Left renal cortex interstitium (tissue), 4 donors: ENCODE measurements around the gene DGKQ. TPM values are rescaled to one million over a fixed set of nuclear protein-coding genes. Genes with fewer than 3 reads are reported as not detected.

Source experiments
- DNase-seq, 4 donors: peaks; one replicate each; pipeline ENCODE4 v3.0.0-alpha.2; 2013; ENCODE audit warnings: low read depth in 4 of 4, low spot score in 2 of 4, missing footprints in 1 of 4
- polyA plus RNA-seq, 4 donors: library from polyadenylated mRNA; unstranded; fragments of 120-200 nt; gene quantifications; one replicate each; pipeline ENCODE4 v1.2.1, GENCODE V29; 2013; ENCODE audit not compliant: insufficient read length in 4 of 4

DGKQ gene
- polyA plus RNA-seq, 4 donors: 6.0 to 9.6 (median 9.2) TPM

- DNase-seq: no peak
Observed at GRCh38 chr4:910366-911091, 62.8 kb downstream of the DGKQ start.

- DNase-seq: no peak
Observed at GRCh38 chr4:909821-910220, 63.5 kb downstream of the DGKQ start.

- DNase-seq: no peak
Observed at GRCh38 chr4:909131-909571, 64.2 kb downstream of the DGKQ start.

Other genes starting within 250 kb of the DGKQ start
- gene CPLX1, start 147.4 kb downstream of the DGKQ start, polyA plus RNA-seq: 1 to 10 TPM; 1.5 to 4.1 (median 3.0) TPM
- gene GAK, start 41.3 kb downstream of the DGKQ start, polyA plus RNA-seq: 10 to 100 TPM; 47.4 to 91.5 (median 70.5) TPM
- 10 to 100 TPM; 23.1 to 32.3 (median 27.3) TPM for gene TMEM175, start 41.1 kb downstream of the DGKQ start, polyA plus RNA-seq
- gene IDUA, start 13.5 kb upstream of the DGKQ start, polyA plus RNA-seq: 10 to 100 TPM in 3 of 4 donors, 1 to 10 TPM in 1; 9.8 to 21.5 (median 19.1) TPM
- gene SLC26A1, start 19.8 kb upstream of the DGKQ start, polyA plus RNA-seq: 10 to 100 TPM in 3 of 4 donors, 1 to 10 TPM in 1; 6.7 to 17.3 (median 13.6) TPM
- 10 to 100 TPM; 33.7 to 47.3 (median 41.6) TPM for gene FGFRL1, start 38.1 kb upstream of the DGKQ start, polyA plus RNA-seq
- 10 to 100 TPM; 13.2 to 23.5 (median 17.0) TPM for gene RNF212, start 140.0 kb upstream of the DGKQ start, polyA plus RNA-seq
- gene SPON2, start 199.0 kb upstream of the DGKQ start, polyA plus RNA-seq: 10 to 100 TPM; 10.3 to 15.1 (median 13.7) TPM